RWPE1 (cell line): ENCODE data around the gene CACNA2D2.

ENCODE experiments used
- CTCF ChIA-PET: fragments of 350-600 bp; sonication (Branson Sonifier 250); formaldehyde crosslinking; extraction: SDS; loops from one replicate; lab custom pipeline; 2021; lab: Yijun Ruan, JAX
- POLR2A ChIA-PET: fragments of 400-600 bp; formaldehyde crosslinking; extraction: SDS; loops from one replicate; lab custom pipeline; 2020; ENCODE audit warnings: antibody characterized with exemption; ENCODE audit not compliant: low non-redundant PET; lab: Yijun Ruan, JAX
- DNase-seq: peaks from one replicate; pipeline ENCODE4 v3.0.0; 2012; ENCODE audit warnings: low spot score
- H3K27ac ChIP-seq: fragments of 450-650 bp; 2 replicates; pipeline ENCODE4 v1.5.1; 2017
- CTCF ChIP-seq: fragments of 450-650 bp; conservative IDR thresholded peaks from 2 replicates; pipeline ENCODE4 v1.5.1; 2017; ENCODE audit warnings: low read depth, mild to moderate bottlenecking

The CACNA2D2 gene

DNA sequence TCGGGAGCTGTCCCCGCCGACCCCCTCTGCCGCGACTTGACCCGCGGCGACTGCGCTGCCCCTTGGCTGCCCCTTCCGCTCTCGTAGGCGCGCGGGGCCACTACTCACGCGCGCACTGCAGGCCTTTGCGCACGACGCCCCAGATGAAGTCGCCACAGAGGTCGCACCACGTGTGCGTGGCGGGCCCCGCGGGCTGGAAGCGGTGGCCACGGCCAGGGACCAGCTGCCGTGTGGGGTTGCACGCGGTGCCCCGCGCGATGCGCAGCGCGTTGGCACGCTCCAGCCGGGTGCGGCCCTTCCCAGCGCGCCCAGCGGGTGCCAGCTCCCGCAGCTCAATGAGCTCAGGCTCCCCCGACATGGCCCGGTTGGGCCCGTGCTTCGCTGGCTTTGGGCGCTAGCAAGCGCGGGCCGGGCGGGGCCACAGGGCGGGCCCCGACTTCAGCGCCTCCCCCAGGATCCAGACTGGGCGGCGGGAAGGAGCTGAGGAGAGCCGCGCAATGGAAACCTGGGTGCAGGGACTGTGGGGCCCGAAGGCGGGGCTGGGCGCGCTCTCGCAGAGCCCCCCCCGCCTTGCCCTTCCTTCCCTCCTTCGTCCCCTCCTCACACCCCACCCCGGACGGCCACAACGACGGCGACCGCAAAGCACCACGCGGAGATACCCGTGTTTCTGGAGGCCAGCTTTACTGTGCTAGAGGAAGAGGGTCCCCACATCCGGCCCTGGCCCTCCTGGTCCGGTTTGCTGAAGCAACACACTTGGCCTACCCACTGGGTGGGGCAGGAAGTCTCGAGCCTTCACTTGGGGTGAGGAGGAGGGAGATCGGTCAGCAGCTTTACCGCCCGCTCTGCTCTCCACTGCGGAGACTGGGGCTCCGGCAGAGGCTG lies 162.7 kb downstream of the CACNA2D2 start, which contains the start of gene RASSF1:
Gene RASSF1 (minus strand): TSS at position 389 of the 882 bp plus-strand sequence. CDS start 31 bp downstream, at position 358.
- CTCF ChIA-PET: interaction anchor here (0.6 to 1.0 kb wide), 3 partner anchors 16 to 52 kb away, joined by 3 read pairs; partner anchors contain the start of genes HYAL3 and NAA80
- H3K27ac ChIP-seq: peak within 1 kb of the TSS; percentile 98
- TF ChIP-seq CTCF: no peak

GRCh38 chr3:50340147-50340447 lies 163.3 kb downstream of the CACNA2D2 start:
- no peak for TF ChIP-seq CTCF
- ChIA-PET CTCF (interaction anchor here (0.6 to 0.7 kb wide), 2 partner anchors 41 to 51 kb away, joined by 3 read pairs; partner anchors contain the start of genes HYAL3 and NAA80), POLR2A (interaction anchor here (1.1 kb wide), 1 partner anchor 10 kb away, joined by 3 read pairs; the partner anchor contains the start of genes CYB561D2 and NPRL2)
- DNase-seq: no peak
- peak overlapping the region; percentile 98 for H3K27ac ChIP-seq

More for the DNA sequence above, 162.7 kb downstream of the CACNA2D2 start, which contains the start of gene RASSF1:
- no peak for DNase-seq
- POLR2A ChIA-PET: interaction anchor here (0.6 to 1.1 kb wide), 3 partner anchors 10 to 1045 kb away, joined by 3 read pairs; partner anchors contain the start of genes CYB561D2 and NPRL2

DNA sequence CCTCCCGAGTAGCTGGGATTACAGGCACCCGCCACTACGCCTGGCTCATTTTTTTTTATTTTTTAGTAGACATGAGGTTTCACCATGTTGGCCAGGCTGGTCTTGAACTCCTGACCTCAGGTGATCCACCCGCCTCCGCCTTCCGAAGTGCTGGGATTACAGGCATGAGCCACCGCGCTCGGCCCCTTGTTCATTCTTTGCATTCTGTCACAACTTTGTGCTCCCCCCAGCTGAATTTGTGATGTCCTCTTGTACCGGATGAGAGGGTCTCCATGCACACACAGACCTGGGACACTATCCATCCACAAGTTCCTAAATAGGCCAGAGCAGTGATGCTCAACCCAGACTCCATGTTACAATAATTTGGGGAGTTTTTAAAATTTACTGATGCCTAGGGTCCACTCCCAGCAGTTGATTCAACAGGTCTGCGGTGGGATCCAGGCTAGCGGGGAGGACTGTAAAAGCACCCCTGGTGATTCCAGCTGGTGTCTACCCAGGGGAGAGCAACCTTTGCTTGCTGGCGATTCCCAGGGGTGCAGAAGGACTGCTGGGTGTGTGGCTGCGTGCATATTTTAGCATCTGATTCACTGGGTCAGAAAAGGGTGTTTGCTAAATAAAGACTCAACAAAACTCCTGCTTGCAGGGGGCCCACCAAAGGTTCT lies 163.8 kb downstream of the CACNA2D2 start:
- DNase-seq: no peak
- POLR2A ChIA-PET: no interaction called here
- peak overlapping the region; percentile 98 for H3K27ac ChIP-seq
- CTCF ChIA-PET: no interaction called here
- no peak for TF ChIP-seq CTCF

- peak overlapping the region; percentile 98 for H3K27ac ChIP-seq
- CTCF ChIA-PET: no interaction called here
- no peak for DNase-seq
- no peak for TF ChIP-seq CTCF
- POLR2A ChIA-PET: no interaction called here
Measured at GRCh38 chr3:50338965-50339364, 164.5 kb downstream of the CACNA2D2 start.

GRCh38 chr3:50337175-50337861 lies 166.1 kb downstream of the CACNA2D2 start:
- CTCF ChIA-PET: no interaction called here
- POLR2A ChIA-PET: no interaction called here
- H3K27ac ChIP-seq: peak overlapping the region; percentile 98
- no peak for TF ChIP-seq CTCF
- peak; percentile 98 for DNase-seq
